HUES64 (cell line): ENCODE data around the gene MR1.

Experiments used
- H3K27ac ChIP-seq: 2 replicates; pipeline ENCODE4 v1.7.0; 2013; ENCODE audit warnings: low read depth, low read length, inconsistent platforms
- H3K27me3 ChIP-seq: 2 replicates; pipeline ENCODE4 v1.6.1; 2013; ENCODE audit warnings: mild to moderate bottlenecking, low read length; ENCODE audit not compliant: insufficient read depth
- H3K36me3 ChIP-seq: 2 replicates; pipeline ENCODE4 v1.6.1; 2013; ENCODE audit warnings: mild to moderate bottlenecking, low read length; ENCODE audit not compliant: insufficient read depth
- H3K4me1 ChIP-seq: 2 replicates; pipeline ENCODE4 v1.6.1; 2013; ENCODE audit warnings: mild to moderate bottlenecking, low read length, moderate library complexity; ENCODE audit not compliant: insufficient read depth
- H3K4me3 ChIP-seq: 2 replicates; pipeline ENCODE4 v1.5.1; 2013; ENCODE audit warnings: mild to moderate bottlenecking, low read length, moderate library complexity
- H3K9ac ChIP-seq: 2 replicates; pipeline ENCODE4 v1.6.1; 2013; ENCODE audit warnings: mild to moderate bottlenecking, low read depth, low read length
- H3K9me3 ChIP-seq: 2 replicates; pipeline ENCODE4 v1.6.1; 2013; ENCODE audit warnings: low read depth, low read length; ENCODE audit not compliant: insufficient read depth
- WGBS: fragments of 150-250, 120-280 bp; methylation state at CpG from one replicate; pipeline ENCODE4 v1.1.7; 2013; ENCODE audit warnings: missing lambda C conversion rate; 5-methylcytosine and 5-hydroxymethylcytosine counted together

Gene MR1

GRCh38 chr1:181095260-181095659, 61.5 kb downstream of the MR1 start:
- Histone ChIP-seq H3K36me3 (peaks cover 7% of the 10 kb centered on the region; the same call in 1 of the 2 replicates), H3K4me1 (peaks cover 66% of the 10 kb centered on the region), H3K27me3 (peaks cover 58% of the 10 kb centered on the region), H3K4me3 (no peak overlapping the region), H3K9me3 (no peaks in the 10 kb centered on the region), H3K9ac (no peak overlapping the region), H3K27ac (no peak overlapping the region)
- 89% methylated on average over 8 of the region's 8 CpGs for WGBS

GRCh38 chr1:181095763-181096184, 62.0 kb downstream of the MR1 start:
- Histone ChIP-seq H3K4me3 (no peak overlapping the region), H3K4me1 (peaks cover 67% of the 10 kb centered on the region), H3K27ac (no peak overlapping the region), H3K36me3 (peaks cover 7% of the 10 kb centered on the region; the same call in 1 of the 2 replicates), H3K27me3 (peaks cover 58% of the 10 kb centered on the region), H3K9ac (no peak overlapping the region), H3K9me3 (no peaks in the 10 kb centered on the region)
- 73% methylated on average over 5 of the region's 5 CpGs for WGBS

GRCh38 chr1:181097242-181097641, 63.5 kb downstream of the MR1 start:
- Histone ChIP-seq H3K27ac (no peak overlapping the region), H3K4me1 (peaks cover 68% of the 10 kb centered on the region), H3K27me3 (peaks cover 49% of the 10 kb centered on the region), H3K36me3 (peaks cover 2% of the 10 kb centered on the region; the same call in 1 of the 2 replicates), H3K9me3 (no peaks in the 10 kb centered on the region), H3K9ac (no peak overlapping the region), H3K4me3 (no peak overlapping the region)
- WGBS: 49% methylated on average over 7 of the region's 7 CpGs

GRCh38 chr1:181099152-181100014, 65.6 kb downstream of the MR1 start:
- Histone ChIP-seq H3K4me3 (peak overlapping the region; percentile 2; the same call in 1 of the 2 replicates), H3K27ac (no peak overlapping the region), H3K27me3 (peaks cover 68% of the 10 kb centered on the region), H3K4me1 (peaks cover 86% of the 10 kb centered on the region), H3K9ac (no peak overlapping the region), H3K36me3 (no peaks in the 10 kb centered on the region), H3K9me3 (no peaks in the 10 kb centered on the region)
- 35% methylated on average over 7 of the region's 11 CpGs for WGBS

GRCh38 chr1:181100015-181100905, 66.5 kb downstream of the MR1 start:
- H3K36me3 ChIP-seq: no peaks in the 10 kb centered on the region
- peak overlapping the region; percentile 2; the same call in 1 of the 2 replicates for H3K4me3 ChIP-seq
- H3K4me1 ChIP-seq: peaks cover 80% of the 10 kb centered on the region
- no peak overlapping the region for H3K27ac ChIP-seq
- H3K9me3 ChIP-seq: no peaks in the 10 kb centered on the region
- 6% methylated on average over 10 of the region's 10 CpGs for WGBS
- H3K27me3 ChIP-seq: peaks cover 72% of the 10 kb centered on the region
- H3K9ac ChIP-seq: no peak overlapping the region

- no peaks in the 10 kb centered on the region for H3K36me3 ChIP-seq
- 68% methylated on average over 4 of the region's 4 CpGs for WGBS
- H3K4me1 ChIP-seq: peaks cover 75% of the 10 kb centered on the region
- peak overlapping the region; percentile 44; the same call in 1 of the 2 replicates for H3K4me3 ChIP-seq
- H3K9ac ChIP-seq: no peak overlapping the region
- peak overlapping the region; percentile 82; the same call in 1 of the 2 replicates for H3K27ac ChIP-seq
- H3K9me3 ChIP-seq: no peaks in the 10 kb centered on the region
- H3K27me3 ChIP-seq: peaks cover 74% of the 10 kb centered on the region
Observed at GRCh38 chr1:181100934-181101333, 67.2 kb downstream of the MR1 start.

GRCh38 chr1:181101581-181102226, 67.9 kb downstream of the MR1 start:
- Histone ChIP-seq H3K9ac (peak overlapping the region; percentile 19), H3K9me3 (no peaks in the 10 kb centered on the region), H3K4me3 (peak overlapping the region; percentile 44), H3K27me3 (peaks cover 77% of the 10 kb centered on the region), H3K27ac (peak overlapping the region; percentile 82; the same call in 1 of the 2 replicates), H3K4me1 (peaks cover 71% of the 10 kb centered on the region), H3K36me3 (no peaks in the 10 kb centered on the region)
- 0% methylated on average over 7 of the region's 9 CpGs for WGBS

GRCh38 chr1:181102841-181103240, 69.1 kb downstream of the MR1 start:
- no peak overlapping the region for H3K4me3 ChIP-seq
- peaks cover 62% of the 10 kb centered on the region for H3K4me1 ChIP-seq
- no peaks in the 10 kb centered on the region for H3K36me3 ChIP-seq
- peaks cover 77% of the 10 kb centered on the region for H3K27me3 ChIP-seq
- H3K9ac ChIP-seq: no peak overlapping the region
- H3K27ac ChIP-seq: no peak overlapping the region
- H3K9me3 ChIP-seq: no peaks in the 10 kb centered on the region

GRCh38 chr1:181103399-181103798, 69.6 kb downstream of the MR1 start:
- Histone ChIP-seq H3K27me3 (peaks cover 77% of the 10 kb centered on the region), H3K9ac (no peak overlapping the region), H3K36me3 (no peaks in the 10 kb centered on the region), H3K4me1 (peaks cover 59% of the 10 kb centered on the region), H3K9me3 (no peaks in the 10 kb centered on the region), H3K4me3 (no peak overlapping the region), H3K27ac (no peak overlapping the region)
- WGBS: 94% methylated on average over 7 of the region's 7 CpGs

GRCh38 chr1:181104042-181104789, 70.4 kb downstream of the MR1 start:
- H3K36me3 ChIP-seq: no peaks in the 10 kb centered on the region
- 18% methylated on average over 16 of the region's 17 CpGs for WGBS
- H3K4me3 ChIP-seq: peak overlapping the region; percentile 64
- no peaks in the 10 kb centered on the region for H3K9me3 ChIP-seq
- H3K9ac ChIP-seq: peak overlapping the region; percentile 70
- peaks cover 60% of the 10 kb centered on the region for H3K4me1 ChIP-seq
- peak overlapping the region; percentile 84; the same call in 1 of the 2 replicates for H3K27ac ChIP-seq
- H3K27me3 ChIP-seq: peaks cover 77% of the 10 kb centered on the region
